LNCaP clone FGC (cell line): ENCODE measurements around the gene DCTN4.
A peak's percentile ranks its signal among the peaks of the same experiment; 100 is the strongest.
"Not testable (repeated sequence)": the region's sequence is repeated elsewhere in the genome, so short reads cannot be mapped to it uniquely, and the experiment has no call there.

Source experiments
- DNase-seq: peaks from one replicate; pipeline ENCODE4 v3.0.0-alpha.2; 2011; ENCODE audit warnings: low read depth
- H3K4me3 ChIP-seq: 2 replicates; pipeline ENCODE4 v1.5.1; 2011; ENCODE audit warnings: mild to moderate bottlenecking, low read depth, low read length, control low read depth
- TF ChIP-seq, protein P1 (sequence below): IDR thresholded peaks from 2 replicates; pipeline ENCODE4 v1.5.1; 2012; ENCODE audit warnings: mild to moderate bottlenecking; ENCODE audit not compliant: control insufficient read depth, insufficient read depth; ENCODE audit errors: extremely low read depth

The DCTN4 gene

DNA sequence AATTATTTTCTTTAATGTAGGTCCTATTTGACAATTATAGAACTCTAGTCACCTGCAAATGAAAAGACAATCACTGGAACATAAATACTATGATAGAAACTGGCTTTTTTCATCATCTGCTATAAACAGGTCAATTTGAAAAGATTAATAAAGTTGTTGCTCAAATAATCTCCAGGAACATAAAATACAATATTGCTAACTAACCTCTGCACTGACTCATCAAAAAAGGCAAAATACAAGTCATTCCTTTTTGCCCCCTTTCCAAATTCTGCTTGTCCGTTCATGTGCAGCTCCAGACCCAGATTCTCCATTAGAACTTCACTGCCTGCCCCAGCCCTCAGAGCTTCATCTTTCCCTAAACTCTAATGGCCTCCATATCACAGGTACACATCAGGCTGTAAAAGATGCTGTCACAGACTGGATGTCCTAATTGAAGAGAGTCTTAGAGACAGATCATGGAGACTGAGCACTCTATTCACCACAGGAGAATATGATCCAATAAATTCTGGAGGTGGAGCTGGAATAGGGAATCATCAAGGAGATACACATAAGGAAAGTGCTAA lies 1.6 kb downstream of the DCTN4 start:
- TF ChIP-seq, protein P1, sequence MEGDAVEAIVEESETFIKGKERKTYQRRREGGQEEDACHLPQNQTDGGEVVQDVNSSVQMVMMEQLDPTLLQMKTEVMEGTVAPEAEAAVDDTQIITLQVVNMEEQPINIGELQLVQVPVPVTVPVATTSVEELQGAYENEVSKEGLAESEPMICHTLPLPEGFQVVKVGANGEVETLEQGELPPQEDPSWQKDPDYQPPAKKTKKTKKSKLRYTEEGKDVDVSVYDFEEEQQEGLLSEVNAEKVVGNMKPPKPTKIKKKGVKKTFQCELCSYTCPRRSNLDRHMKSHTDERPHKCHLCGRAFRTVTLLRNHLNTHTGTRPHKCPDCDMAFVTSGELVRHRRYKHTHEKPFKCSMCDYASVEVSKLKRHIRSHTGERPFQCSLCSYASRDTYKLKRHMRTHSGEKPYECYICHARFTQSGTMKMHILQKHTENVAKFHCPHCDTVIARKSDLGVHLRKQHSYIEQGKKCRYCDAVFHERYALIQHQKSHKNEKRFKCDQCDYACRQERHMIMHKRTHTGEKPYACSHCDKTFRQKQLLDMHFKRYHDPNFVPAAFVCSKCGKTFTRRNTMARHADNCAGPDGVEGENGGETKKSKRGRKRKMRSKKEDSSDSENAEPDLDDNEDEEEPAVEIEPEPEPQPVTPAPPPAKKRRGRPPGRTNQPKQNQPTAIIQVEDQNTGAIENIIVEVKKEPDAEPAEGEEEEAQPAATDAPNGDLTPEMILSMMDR, result no peak
- DNase-seq, result no peak
- peak overlapping the region; percentile 74 for H3K4me3 ChIP-seq

DNA sequence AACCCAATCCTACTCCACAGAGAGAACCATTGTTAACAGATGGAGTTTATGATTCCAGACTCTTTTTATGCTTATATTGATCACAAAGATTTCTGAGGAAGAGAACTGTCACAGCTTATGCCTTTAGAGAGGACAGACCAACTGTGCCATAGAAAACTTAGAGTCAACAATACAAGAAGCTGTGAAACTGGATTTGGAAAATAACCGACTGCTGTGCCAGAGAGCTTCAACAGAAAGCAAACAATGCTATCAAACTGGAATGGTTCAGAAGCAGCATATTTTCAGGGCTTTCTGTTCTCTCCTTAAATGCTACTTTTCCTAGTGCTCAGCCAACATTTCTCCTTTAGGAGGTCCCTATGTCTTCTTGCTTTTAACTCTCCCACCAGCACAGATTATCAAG lies 5.0 kb downstream of the DCTN4 start:
- TF ChIP-seq, protein P1, result no peak
- peak; percentile 68 for DNase-seq

DNA sequence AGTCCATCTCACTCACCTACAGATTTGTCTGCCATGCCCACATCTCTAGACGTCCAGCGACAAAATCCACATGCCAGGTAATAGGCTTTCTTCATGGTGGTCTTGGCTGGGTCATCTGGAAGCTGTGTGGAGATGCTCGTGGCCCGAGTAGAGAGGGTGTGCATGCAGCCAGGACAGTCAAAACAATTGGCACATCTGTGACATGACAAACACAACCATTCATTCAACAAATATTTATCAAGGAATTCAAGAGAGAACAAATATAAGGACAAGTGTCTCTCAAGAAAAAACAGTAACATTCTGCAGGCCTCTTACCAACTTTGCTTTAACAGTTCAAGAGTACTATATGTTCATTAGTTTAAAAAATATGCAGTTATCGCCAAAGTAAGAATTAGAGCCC lies 5.4 kb downstream of the DCTN4 start:
- peak; percentile 62 for DNase-seq
- TF ChIP-seq, protein P1, result no peak
- H3K4me3 ChIP-seq, result peak overlapping the region; percentile 41; the same call in 1 of the 2 replicates

More for the DNA sequence above, 5.0 kb downstream of the DCTN4 start:
- H3K4me3 ChIP-seq, result peak overlapping the region; percentile 41

DNA sequence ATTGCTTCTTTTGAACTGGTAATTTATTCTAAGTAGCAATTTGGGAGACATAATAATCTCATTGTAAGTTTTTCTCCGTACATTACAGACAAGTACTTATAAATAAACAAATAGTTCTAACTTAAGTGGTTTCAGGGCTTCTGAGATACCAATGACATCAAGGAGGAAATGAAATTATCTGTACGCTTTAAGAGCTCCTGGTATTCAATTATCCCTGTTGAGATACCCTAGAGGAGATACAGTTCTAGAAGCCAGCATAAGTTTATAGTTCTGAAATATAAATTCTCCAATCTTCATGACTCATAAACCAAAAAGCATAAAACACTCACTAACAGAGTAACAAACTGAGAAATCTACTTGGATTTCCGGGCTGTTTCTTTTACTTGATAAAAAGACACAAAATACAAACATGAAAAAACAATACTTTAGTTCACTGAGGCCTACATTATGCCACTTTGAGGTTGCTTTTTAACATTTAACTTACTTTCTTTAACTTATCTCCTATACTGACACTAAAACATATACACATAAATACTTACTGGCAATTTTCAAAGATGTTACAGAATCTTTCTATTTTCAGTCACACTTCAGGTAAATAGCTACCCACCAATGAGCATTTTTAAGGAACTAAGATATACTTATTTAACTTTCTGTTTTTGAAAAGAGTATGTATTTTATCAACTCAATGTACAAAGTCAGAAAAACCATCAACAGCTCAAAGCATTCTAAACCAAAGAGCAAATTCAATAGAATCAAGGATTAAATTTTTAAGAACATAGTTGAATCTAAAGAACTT lies 7.5 kb downstream of the DCTN4 start:
- DNase-seq, result no peak
- H3K4me3 ChIP-seq, result no peak overlapping the region

GRCh38 chr5:150750469-150750868 lies 8.3 kb downstream of the DCTN4 start:
- DNase-seq, result no peak
- no peak overlapping the region for H3K4me3 ChIP-seq
- TF ChIP-seq, protein P1, result no peak

More for the DNA sequence above, 7.5 kb downstream of the DCTN4 start:
- TF ChIP-seq, protein P1, result no peak

DNA sequence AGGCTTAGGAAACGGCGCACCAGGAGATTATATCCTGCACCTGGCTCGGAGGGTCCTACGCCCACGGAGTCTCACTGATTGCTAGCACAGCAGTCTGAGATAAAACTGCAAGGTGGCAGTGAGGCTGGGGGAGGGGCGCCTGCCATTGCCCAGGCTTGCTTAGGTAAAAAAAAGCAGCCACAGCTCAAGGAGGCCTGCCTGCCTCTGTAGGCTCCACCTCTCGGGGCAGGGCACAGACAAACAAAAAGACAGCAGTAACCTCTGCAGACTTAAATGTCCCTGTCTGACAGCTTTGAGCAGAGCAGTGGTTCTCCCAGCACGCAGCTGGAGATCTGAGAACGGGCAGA lies 15.7 kb downstream of the DCTN4 start:
- H3K4me3 ChIP-seq, DNase-seq: not testable (repeated sequence)

- not testable (repeated sequence) for DNase-seq, H3K4me3 ChIP-seq
Observed at GRCh38 chr5:150742455-150743141, 16.2 kb downstream of the DCTN4 start.
